H9 (cell line): ENCODE data around the gene PDGFB. TPM values are rescaled to one million over a fixed set of nuclear protein-coding genes. Genes with fewer than 3 reads are reported as not detected.

Experiments
- DNase-seq: peaks from one replicate; pipeline ENCODE4 v3.0.0-alpha.2; 2017
- H2AFZ ChIP-seq: one replicate; pipeline ENCODE4 v1.6.1; 2013; ENCODE audit warnings: mild to moderate bottlenecking, low read length, control low read depth, moderate library complexity
- H2AK5ac ChIP-seq: 2 replicates; pipeline ENCODE4 v1.6.1; 2013; ENCODE audit warnings: low read length, control low read depth, mixed read lengths; ENCODE audit not compliant: insufficient read length
- H2BK120ac ChIP-seq: one replicate; pipeline ENCODE4 v1.6.1; 2013; ENCODE audit warnings: low read depth, mild to moderate bottlenecking, low read length, control low read depth, inconsistent platforms; ENCODE audit not compliant: poor library complexity, severe bottlenecking
- H2BK12ac ChIP-seq: 2 replicates; pipeline ENCODE4 v1.6.1; 2013; ENCODE audit warnings: low read length, control low read depth, mixed read lengths, low read depth; ENCODE audit not compliant: insufficient read length
- H2BK15ac ChIP-seq: 2 replicates; pipeline ENCODE4 v1.6.1; 2013; ENCODE audit warnings: low read depth, low read length, control low read depth
- H2BK20ac ChIP-seq: one replicate; pipeline ENCODE4 v1.6.1; 2013; ENCODE audit warnings: low read depth, mild to moderate bottlenecking, low read length, control low read depth, inconsistent platforms; ENCODE audit not compliant: poor library complexity, severe bottlenecking
- H2BK5ac ChIP-seq: 2 replicates; pipeline ENCODE4 v1.6.1; 2013; ENCODE audit warnings: low read length, control low read depth, mixed read lengths; ENCODE audit not compliant: insufficient read length
- H3K14ac ChIP-seq: 2 replicates; pipeline ENCODE4 v1.6.1; 2013; ENCODE audit warnings: low read length, control low read depth; ENCODE audit not compliant: insufficient read depth
- H3K18ac ChIP-seq: 2 replicates; pipeline ENCODE4 v1.6.1; 2013; ENCODE audit warnings: low read depth, mild to moderate bottlenecking, mixed read lengths, low read length, control low read depth; ENCODE audit not compliant: insufficient read length
- H3K23ac ChIP-seq: 2 replicates; pipeline ENCODE4 v1.6.1; 2013; ENCODE audit warnings: low read length, control low read depth, mixed read lengths, low read depth; ENCODE audit not compliant: insufficient read length
- H3K23me2 ChIP-seq: 2 replicates; pipeline ENCODE4 v1.6.1; 2013; ENCODE audit warnings: low read depth, mild to moderate bottlenecking, mixed read lengths, low read length, control low read depth; ENCODE audit not compliant: insufficient read length, poor library complexity, severe bottlenecking
- H3K27ac ChIP-seq: 2 replicates; pipeline ENCODE4 v1.5.1; 2013; ENCODE audit warnings: low read length, control low read depth, mixed read lengths, low read depth; ENCODE audit not compliant: insufficient read length
- H3K27me3 ChIP-seq: 2 replicates; pipeline ENCODE4 v1.6.1; 2013; ENCODE audit warnings: low read length, control low read depth, inconsistent platforms; ENCODE audit not compliant: insufficient read depth
- H3K4ac ChIP-seq: 2 replicates; pipeline ENCODE4 v1.6.1; 2013; ENCODE audit warnings: low read depth, mild to moderate bottlenecking, control low read depth, inconsistent platforms, low read length, moderate library complexity
- H3K4me1 ChIP-seq: 2 replicates; pipeline ENCODE4 v1.6.1; 2013; ENCODE audit warnings: low read length, control low read depth, inconsistent platforms; ENCODE audit not compliant: insufficient read depth
- H3K4me2 ChIP-seq: 2 replicates; pipeline ENCODE4 v1.6.1; 2013; ENCODE audit warnings: low read length, control low read depth, mixed read lengths; ENCODE audit not compliant: insufficient read length, insufficient read depth
- H3K56ac ChIP-seq: 2 replicates; pipeline ENCODE4 v1.6.1; 2013; ENCODE audit warnings: low read depth, mild to moderate bottlenecking, mixed read lengths, low read length, control low read depth; ENCODE audit not compliant: insufficient read length
- H3K79me1 ChIP-seq: 2 replicates; pipeline ENCODE4 v1.6.1; 2013; ENCODE audit warnings: low read depth, mild to moderate bottlenecking, moderate library complexity, low read length, control low read depth, inconsistent platforms; ENCODE audit not compliant: insufficient read depth, poor library complexity, severe bottlenecking
- H3K79me2 ChIP-seq: 2 replicates; pipeline ENCODE4 v1.6.1; 2013; ENCODE audit warnings: low read length, control low read depth, inconsistent platforms; ENCODE audit not compliant: insufficient read depth
- H3K9ac ChIP-seq: 2 replicates; pipeline ENCODE4 v1.6.1; 2013; ENCODE audit warnings: low read length, control low read depth, mixed read lengths; ENCODE audit not compliant: insufficient read length; ENCODE audit errors: extremely low read depth
- H3K9me3 ChIP-seq: one replicate; pipeline ENCODE4 v1.6.1; 2013; ENCODE audit warnings: low read depth, low read length, inconsistent platforms; ENCODE audit not compliant: control insufficient read depth
- H3T11ph ChIP-seq: one replicate; pipeline ENCODE4 v1.6.1; 2013; ENCODE audit warnings: mild to moderate bottlenecking, low read length, control low read depth, inconsistent platforms
- H4K20me1 ChIP-seq: one replicate; pipeline ENCODE4 v1.6.1; 2013; ENCODE audit not compliant: control insufficient read depth, insufficient read length, insufficient read depth
- H4K5ac ChIP-seq: 2 replicates; pipeline ENCODE4 v1.6.1; 2013; ENCODE audit warnings: low read depth, mild to moderate bottlenecking, mixed read lengths, low read length, control low read depth; ENCODE audit not compliant: insufficient read length
- H4K8ac ChIP-seq: replicated peaks from 2 replicates; pipeline ENCODE4 v1.6.1; 2013; ENCODE audit warnings: low read length, control low read depth, mixed read lengths, low read depth; ENCODE audit not compliant: insufficient read length
- H4K91ac ChIP-seq: 2 replicates; pipeline ENCODE4 v1.6.1; 2013; ENCODE audit warnings: low read depth, mild to moderate bottlenecking, moderate library complexity, mixed read lengths, low read length, control low read depth; ENCODE audit not compliant: insufficient read length
- H3K27ac Mint-ChIP-seq, 3 experiments: 2 replicates in 2 of 3; 3 replicates in 1 of 3; pipeline ENCODE4 v1.8.0; 2020 to 2021; ENCODE audit warnings: mixed read lengths in 3 of 3, mild to moderate bottlenecking in 1 of 3, moderate library complexity in 1 of 3
- H3K27me3 Mint-ChIP-seq: 2 replicates; pipeline ENCODE4 v1.8.0; 2021; ENCODE audit warnings: low read depth, mild to moderate bottlenecking, moderate library complexity, mixed read lengths
- H3K36me3 Mint-ChIP-seq, 3 experiments: 2 replicates in 2 of 3; 3 replicates in 1 of 3; pipeline ENCODE4 v1.8.0; 2020 to 2021; ENCODE audit warnings: low read depth in 3 of 3, mixed read lengths in 3 of 3; ENCODE audit not compliant: insufficient read depth in 1 of 3
- H3K4me1 Mint-ChIP-seq, 2 experiments: 2 replicates each; pipeline ENCODE4 v1.8.0; 2020; ENCODE audit warnings: mixed read lengths in 2 of 2
- H3K4me3 Mint-ChIP-seq, 2 experiments: 2 replicates in 1 of 2; 3 replicates in 1 of 2; pipeline ENCODE4 v1.8.0; 2020 to 2021; ENCODE audit warnings: mild to moderate bottlenecking in 2 of 2, mixed read lengths in 2 of 2, moderate library complexity in 1 of 2
- H3K9me3 Mint-ChIP-seq, 2 experiments: 2 replicates in 1 of 2; 3 replicates in 1 of 2; pipeline ENCODE4 v1.8.0; 2020; ENCODE audit warnings: mild to moderate bottlenecking in 2 of 2, mixed read lengths in 2 of 2, moderate library complexity in 1 of 2
- CTCF ChIP-seq: fragments of 200-600 bp; sonication (generic); conservative IDR thresholded peaks from 3 replicates; pipeline ENCODE4 v1.8.0; 2021; ENCODE audit warnings: antibody characterized with exemption, mild to moderate bottlenecking
- WGBS: extraction: QIAGEN DNeasy Blood & Tissue Kit; methylation state at CpG from one replicate; pipeline ENCODE4 v1.1.7; 2013; ENCODE audit warnings: missing lambda C conversion rate, low lambda C conversion rate, mixed read lengths; ENCODE audit not compliant: insufficient read length; ENCODE audit errors: extremely low coverage; 5-methylcytosine and 5-hydroxymethylcytosine counted together
- total RNA-seq: library from RNA; stranded (reverse); gene quantifications from 2 replicates; pipeline ENCODE4 v1.2.1, GENCODE V29; 2021

Gene PDGFB
- total RNA-seq, 1 experiment from 2014 or later: 6.1 TPM

GRCh38 chr22:39182478-39183030 lies 62.2 kb downstream of the PDGFB start:
- DNase-seq: no peak
- Histone ChIP-seq H2BK20ac (no peak overlapping the region), H3K23ac (no peak overlapping the region), H3K18ac (no peak overlapping the region), H3K14ac (no peak overlapping the region), H3K27me3 (no peaks in the 10 kb centered on the region), H2AFZ (no peak overlapping the region), H2BK5ac (no peak overlapping the region), H3K4me1 (no peaks in the 10 kb centered on the region; the same call in 1 of the 2 replicates), H3T11ph (no peak overlapping the region), H3K79me1 (no peaks in the 10 kb centered on the region), H3K23me2 (no peaks in the 10 kb centered on the region), H3K9me3 (peaks cover 5% of the 10 kb centered on the region), H3K4me2 (no peak overlapping the region), H2BK12ac (no peak overlapping the region), H3K27ac (no peak overlapping the region), H4K5ac (no peak overlapping the region), H4K8ac (no peak overlapping the region), H3K56ac (no peak overlapping the region), H3K9ac (no peak overlapping the region), H2BK15ac (no peak overlapping the region), H2BK120ac (no peak overlapping the region), H2AK5ac (no peak overlapping the region), H4K20me1 (no peaks in the 10 kb centered on the region), H4K91ac (no peak overlapping the region), H3K79me2 (no peaks in the 10 kb centered on the region), H3K4ac (no peak overlapping the region)
- peaks cover 21 to 51% of the 10 kb centered on the region in 2 experiments for H3K4me1 Mint-ChIP-seq
- no peak for TF ChIP-seq CTCF
- H3K9me3 Mint-ChIP-seq: peaks cover 9 to 14% of the 10 kb centered on the region in 2 experiments
- no peak overlapping the region for H3K4me3 Mint-ChIP-seq
- WGBS: no CpG with 5 or more reads among the region's 6 CpGs
- no peak overlapping the region for H3K27ac Mint-ChIP-seq
- H3K36me3 Mint-ChIP-seq: peaks cover 5 to 10% (median 6%) of the 10 kb centered on the region in 3 experiments; a peak in 4 of 7 replicates
- H3K27me3 Mint-ChIP-seq: no peaks in the 10 kb centered on the region; the same call in 1 of the 2 replicates
